Sigmoid colon (tissue), 7 donors: ENCODE data around the gene MOV10. TPM values are rescaled to one million over a fixed set of nuclear protein-coding genes. Genes with fewer than 3 reads are reported as not detected.

Source experiments
- DNase-seq: peaks from one replicate; pipeline ENCODE4 v3.0.0-alpha.2; 2019
- H3K27ac ChIP-seq, 4 donors: fragments of 200-600 bp; sonication (generic); one replicate each; pipeline ENCODE4 v1.5.1; 2016 to 2019; ENCODE audit warnings: mild to moderate bottlenecking in 1 of 4
- H3K27me3 ChIP-seq, 3 donors: fragments of 200-600 bp; sonication (generic); one replicate each; pipeline ENCODE4 v1.5.1; 2019; ENCODE audit warnings: mild to moderate bottlenecking in 1 of 3
- H3K36me3 ChIP-seq, 4 donors: fragments of 200-600 bp; sonication (generic); one replicate each; pipeline ENCODE4 v1.5.1; 2016 to 2019
- H3K4me1 ChIP-seq, 4 donors: fragments of 200-600 bp; sonication (generic); one replicate each; pipeline ENCODE4 v1.5.1; 2017 to 2019
- H3K4me3 ChIP-seq, 4 donors: fragments of 200-600 bp; sonication (generic); one replicate each; pipeline ENCODE4 v1.5.1; 2017 to 2019; ENCODE audit warnings: mild to moderate bottlenecking in 2 of 4, moderate library complexity in 1 of 4
- H3K9me3 ChIP-seq, 4 donors: fragments of 200-600 bp in 3 of 4; sonication (generic) in 3 of 4; one replicate each; pipeline versions ENCODE4 v1.5.1 to v1.6.1; 2013 to 2019
- EP300 ChIP-seq, 4 donors: sonication (generic); formaldehyde crosslinking; IDR thresholded peaks; one replicate each; pipeline ENCODE4 v1.6.1; 2017; ENCODE audit warnings: antibody characterized with exemption in 4 of 4
- POLR2A ChIP-seq, 2 donors: fragments of 450-650 bp; IDR thresholded peaks; one replicate each; pipeline ENCODE4 v1.6.1; 2016; ENCODE audit warnings: antibody characterized with exemption in 2 of 2, mild to moderate bottlenecking in 2 of 2, moderate library complexity in 2 of 2
- POLR2AphosphoS5 ChIP-seq, 4 donors: sonication (generic); formaldehyde crosslinking; IDR thresholded peaks; one replicate each; pipeline ENCODE4 v1.6.1; 2017; ENCODE audit warnings: antibody characterized with exemption in 4 of 4
- WGBS, 2 donors: extraction: QIAGEN DNeasy Blood & Tissue Kit; methylation state at CpG; one replicate each; pipeline ENCODE4 v1.1.7; 2013; 5-methylcytosine and 5-hydroxymethylcytosine counted together
- intact Hi-C: fragments of 100-400 bp; cut with DNase I; formaldehyde crosslinking; loops from one replicate; pipeline ENCODE4 v1.15.1; 2023
- polyA plus RNA-seq, 3 donors: library from polyadenylated mRNA; stranded (reverse); fragments of 200-250 nt; gene quantifications; one replicate each; pipeline ENCODE4 v1.2.3, GENCODE V29; 2013
- total RNA-seq, 4 donors: library from RNA; depleted of rRNA; stranded (reverse); fragments of >200 nt; gene quantifications; one replicate each; pipeline ENCODE4 v1.1.0, GENCODE V29; 2016
- TF ChIP-seq, protein P1 (sequence below), 4 experiments: fragments of 450-650 bp in 3 of 4; fragments of 200-600 bp in 1 of 4; IDR thresholded peaks; one replicate each; pipeline ENCODE4 v1.5.1; 2016 to 2019; ENCODE audit warnings: antibody characterized with exemption in 4 of 4, mild to moderate bottlenecking in 3 of 4, moderate library complexity in 2 of 4
- donor health status: healthy with polysubstance abuse.
- donor health status: Bipolar disorder and iron deficiency.
- donor health status: healthy.

Gene MOV10
- total and polyA plus RNA-seq, 7 donors, result 16.5 to 60.1 (median 28.8) TPM

DNA sequence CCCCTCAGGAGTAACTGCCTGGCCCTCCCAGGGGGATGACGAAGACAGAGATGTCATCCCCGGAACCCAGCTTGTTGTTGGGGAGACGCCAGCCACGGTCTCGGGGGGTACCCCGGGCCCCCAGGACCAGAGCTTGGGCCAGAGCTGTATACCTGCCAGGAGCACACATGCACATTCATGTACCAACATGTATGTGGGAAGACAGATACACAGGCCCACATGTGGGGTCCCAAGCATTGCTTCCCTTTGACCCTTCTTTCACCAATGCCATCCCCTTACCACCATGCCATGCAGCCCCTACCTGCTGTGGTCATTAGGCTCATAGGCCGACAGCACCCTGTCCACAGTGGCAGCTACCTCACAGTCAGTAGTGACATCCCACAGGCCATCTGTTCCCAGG lies 35.7 kb downstream of the MOV10 start:
- Histone ChIP-seq H3K4me1 (peaks cover 0 to 32% (median 25%) of the 10 kb centered on the region in 4 donors), H3K9me3 (no peaks in the 10 kb centered on the region), H3K27me3 (no peaks in the 10 kb centered on the region), H3K4me3 (no peak overlapping the region), H3K36me3 (no peaks in the 10 kb centered on the region), H3K27ac (no peak overlapping the region)
- no peak for DNase-seq
- 92 to 94% methylated on average over 7 of the region's 7 CpGs for WGBS, 2 donors
- TF ChIP-seq POLR2A (IDR thresholded peaks at IDR 0.05), result no peak
- no peak for TF ChIP-seq EP300 (IDR thresholded peaks at IDR 0.05)
- TF ChIP-seq, protein P1, sequence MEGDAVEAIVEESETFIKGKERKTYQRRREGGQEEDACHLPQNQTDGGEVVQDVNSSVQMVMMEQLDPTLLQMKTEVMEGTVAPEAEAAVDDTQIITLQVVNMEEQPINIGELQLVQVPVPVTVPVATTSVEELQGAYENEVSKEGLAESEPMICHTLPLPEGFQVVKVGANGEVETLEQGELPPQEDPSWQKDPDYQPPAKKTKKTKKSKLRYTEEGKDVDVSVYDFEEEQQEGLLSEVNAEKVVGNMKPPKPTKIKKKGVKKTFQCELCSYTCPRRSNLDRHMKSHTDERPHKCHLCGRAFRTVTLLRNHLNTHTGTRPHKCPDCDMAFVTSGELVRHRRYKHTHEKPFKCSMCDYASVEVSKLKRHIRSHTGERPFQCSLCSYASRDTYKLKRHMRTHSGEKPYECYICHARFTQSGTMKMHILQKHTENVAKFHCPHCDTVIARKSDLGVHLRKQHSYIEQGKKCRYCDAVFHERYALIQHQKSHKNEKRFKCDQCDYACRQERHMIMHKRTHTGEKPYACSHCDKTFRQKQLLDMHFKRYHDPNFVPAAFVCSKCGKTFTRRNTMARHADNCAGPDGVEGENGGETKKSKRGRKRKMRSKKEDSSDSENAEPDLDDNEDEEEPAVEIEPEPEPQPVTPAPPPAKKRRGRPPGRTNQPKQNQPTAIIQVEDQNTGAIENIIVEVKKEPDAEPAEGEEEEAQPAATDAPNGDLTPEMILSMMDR (IDR thresholded peaks at IDR 0.05), result no peak
- TF ChIP-seq POLR2AphosphoS5 (IDR thresholded peaks at IDR 0.05), result no peak
- intact Hi-C loops, result loop anchor here (10.0 kb wide), 1 partner anchor 1105 kb away; the partner anchor contains the start of gene RSBN1

DNA sequence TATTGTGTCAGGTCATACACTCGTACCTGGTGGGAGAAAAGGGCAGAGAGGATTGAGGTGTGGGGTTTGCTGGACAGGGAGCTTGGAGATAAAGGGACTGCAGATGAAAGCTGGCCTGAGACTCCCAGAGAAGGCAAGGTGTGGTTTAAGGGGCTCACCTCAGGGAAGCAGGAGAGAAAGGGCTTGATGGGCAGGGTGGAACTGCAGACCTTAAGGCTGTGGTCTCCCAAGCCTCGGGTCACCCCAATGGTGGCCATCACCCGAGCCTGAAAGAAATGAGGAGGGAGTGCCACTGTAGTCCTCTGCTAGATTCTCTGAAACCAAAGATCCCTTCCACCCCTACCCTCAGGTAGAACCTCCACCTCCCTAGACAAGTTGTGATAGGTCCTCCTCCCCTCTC lies 36.1 kb downstream of the MOV10 start:
- Histone ChIP-seq H3K27ac (no peak overlapping the region), H3K36me3 (no peaks in the 10 kb centered on the region), H3K9me3 (no peaks in the 10 kb centered on the region), H3K27me3 (no peaks in the 10 kb centered on the region), H3K4me1 (peaks cover 0 to 32% (median 24%) of the 10 kb centered on the region in 4 donors), H3K4me3 (no peak overlapping the region)
- intact Hi-C loops, result loop anchor here (10.0 kb wide), 1 partner anchor 1104 kb away; the partner anchor contains the start of gene RSBN1
- 93 to 94% methylated on average over 3 of the region's 3 CpGs for WGBS, 2 donors
- TF ChIP-seq POLR2A (IDR thresholded peaks at IDR 0.05) (no peak), EP300 (IDR thresholded peaks at IDR 0.05) (no peak), POLR2AphosphoS5 (IDR thresholded peaks at IDR 0.05) (no peak)
- TF ChIP-seq, protein P1 (IDR thresholded peaks at IDR 0.05), result no peak
- DNase-seq, result no peak

DNA sequence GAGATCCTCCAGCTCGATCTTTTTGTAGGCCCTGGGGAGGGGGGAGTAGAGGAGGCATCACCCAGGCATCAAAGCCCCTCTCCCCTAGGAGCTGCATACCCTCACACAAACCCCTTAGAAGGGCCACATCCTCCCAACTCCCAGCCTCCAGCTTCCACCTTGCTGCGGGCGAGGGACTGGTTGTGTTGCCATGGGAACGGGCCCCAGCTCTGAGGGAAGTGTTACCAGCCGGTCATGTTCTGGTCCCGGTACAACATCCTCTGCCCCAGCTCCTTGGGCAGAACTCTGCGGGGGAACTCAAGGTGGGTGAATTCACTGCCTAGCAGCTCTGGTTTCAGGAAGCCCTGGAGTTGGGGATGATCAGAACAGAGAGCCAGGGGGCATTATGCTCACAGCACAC lies 36.6 kb downstream of the MOV10 start:
- 69 to 86% methylated on average over 7 of the region's 7 CpGs for WGBS, 2 donors
- Histone ChIP-seq H3K4me1 (peaks cover 0 to 32% (median 24%) of the 10 kb centered on the region in 4 donors), H3K4me3 (no peak overlapping the region), H3K9me3 (no peaks in the 10 kb centered on the region), H3K27me3 (no peaks in the 10 kb centered on the region), H3K27ac (no peak overlapping the region), H3K36me3 (no peaks in the 10 kb centered on the region)
- intact Hi-C loops, result loop anchor here (10.0 kb wide), 1 partner anchor 1104 kb away; the partner anchor contains the start of gene RSBN1
- DNase-seq, result no peak
- TF ChIP-seq POLR2AphosphoS5 (IDR thresholded peaks at IDR 0.05) (no peak), POLR2A (IDR thresholded peaks at IDR 0.05) (no peak), EP300 (IDR thresholded peaks at IDR 0.05) (no peak)
- TF ChIP-seq, protein P1 (IDR thresholded peaks at IDR 0.05), result no peak

DNA sequence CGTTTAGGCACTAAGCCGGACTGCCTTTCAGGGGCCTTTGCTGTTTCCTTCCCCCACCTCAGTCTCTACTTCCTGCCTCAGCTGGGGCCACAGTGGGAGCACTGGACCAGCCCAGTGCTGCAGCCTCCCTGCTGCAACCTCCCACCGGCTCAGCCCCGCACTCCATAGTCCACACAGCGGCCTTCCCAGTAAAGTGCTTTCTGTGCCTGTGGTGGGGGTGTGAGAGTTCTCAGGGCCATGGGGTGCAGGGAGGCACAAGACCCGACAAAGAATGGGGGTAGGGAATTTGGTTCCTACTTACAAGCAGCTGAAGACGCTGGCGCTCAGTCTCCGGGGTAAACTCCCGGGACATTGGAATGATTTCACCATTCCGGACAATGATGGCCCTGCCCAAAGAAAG lies 37.2 kb downstream of the MOV10 start:
- Histone ChIP-seq H3K4me1 (peaks cover 0 to 34% (median 25%) of the 10 kb centered on the region in 4 donors), H3K36me3 (no peaks in the 10 kb centered on the region), H3K9me3 (no peaks in the 10 kb centered on the region), H3K27me3 (no peaks in the 10 kb centered on the region), H3K27ac (no peak overlapping the region), H3K4me3 (no peak overlapping the region)
- WGBS, 2 donors, result 84 to 88% methylated on average over 11 of the region's 11 CpGs
- DNase-seq, result no peak
- intact Hi-C loops, result loop anchor here (10.0 kb wide), 1 partner anchor 1103 kb away; the partner anchor contains the start of gene RSBN1
- TF ChIP-seq, protein P1 (IDR thresholded peaks at IDR 0.05), result no peak
- TF ChIP-seq POLR2AphosphoS5 (IDR thresholded peaks at IDR 0.05) (no peak), POLR2A (IDR thresholded peaks at IDR 0.05) (no peak), EP300 (IDR thresholded peaks at IDR 0.05) (no peak)

DNA sequence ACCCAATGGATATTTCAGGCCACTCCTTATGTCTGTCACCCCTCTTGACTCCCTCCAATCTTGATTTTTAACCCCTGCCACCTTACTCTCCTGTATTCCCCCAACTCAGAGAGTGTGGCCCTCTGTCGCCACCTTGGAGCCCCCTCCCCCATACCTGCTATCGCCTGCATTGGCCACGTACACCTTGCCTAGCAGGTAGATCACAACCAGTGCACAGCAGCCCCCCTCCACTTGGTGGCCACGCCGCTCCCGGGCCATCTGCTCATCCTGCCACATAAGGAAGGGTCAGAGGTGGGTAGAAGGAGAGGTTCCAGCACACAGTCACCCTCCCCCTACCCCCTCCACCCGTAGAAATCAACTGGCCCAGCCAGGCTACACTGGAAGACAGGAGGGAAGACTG lies 37.7 kb downstream of the MOV10 start:
- intact Hi-C loops, result loop anchor here (10.0 kb wide), 1 partner anchor 1103 kb away; the partner anchor contains the start of gene RSBN1
- no peak for DNase-seq
- Histone ChIP-seq H3K27ac (no peak overlapping the region), H3K9me3 (no peaks in the 10 kb centered on the region), H3K36me3 (no peaks in the 10 kb centered on the region), H3K4me3 (no peak overlapping the region), H3K4me1 (peaks cover 0 to 34% (median 25%) of the 10 kb centered on the region in 4 donors), H3K27me3 (no peaks in the 10 kb centered on the region)
- TF ChIP-seq POLR2A (IDR thresholded peaks at IDR 0.05), result no peak
- TF ChIP-seq, protein P1 (IDR thresholded peaks at IDR 0.05), result no peak
- TF ChIP-seq EP300 (IDR thresholded peaks at IDR 0.05), result no peak
- TF ChIP-seq POLR2AphosphoS5 (IDR thresholded peaks at IDR 0.05), result no peak
- WGBS, 2 donors, result 85 to 92% methylated on average over 7 of the region's 7 CpGs
